Lung microvascular endothelial cell (primary cell): ENCODE measurements around the gene OLFM3. TPM values are rescaled to one million over a fixed set of nuclear protein-coding genes. Genes with fewer than 3 reads are reported as not detected.
A peak's percentile ranks its signal among the peaks of the same experiment; 100 is the strongest.

Experiments
- DNase-seq, 2 donors: peaks; one replicate each; pipeline versions ENCODE4 v3.0.0 to v3.0.0-alpha.2; 2010; ENCODE audit warnings: low read depth in 2 of 2
- total RNA-seq: library from RNA; depleted of rRNA; stranded (reverse); fragments of >200 nt; gene quantifications from 2 replicates; pipeline ENCODE4 v1.2.1, GENCODE V29; 2014

OLFM3 gene
- total RNA-seq = not detected in 2 replicates

DNA sequence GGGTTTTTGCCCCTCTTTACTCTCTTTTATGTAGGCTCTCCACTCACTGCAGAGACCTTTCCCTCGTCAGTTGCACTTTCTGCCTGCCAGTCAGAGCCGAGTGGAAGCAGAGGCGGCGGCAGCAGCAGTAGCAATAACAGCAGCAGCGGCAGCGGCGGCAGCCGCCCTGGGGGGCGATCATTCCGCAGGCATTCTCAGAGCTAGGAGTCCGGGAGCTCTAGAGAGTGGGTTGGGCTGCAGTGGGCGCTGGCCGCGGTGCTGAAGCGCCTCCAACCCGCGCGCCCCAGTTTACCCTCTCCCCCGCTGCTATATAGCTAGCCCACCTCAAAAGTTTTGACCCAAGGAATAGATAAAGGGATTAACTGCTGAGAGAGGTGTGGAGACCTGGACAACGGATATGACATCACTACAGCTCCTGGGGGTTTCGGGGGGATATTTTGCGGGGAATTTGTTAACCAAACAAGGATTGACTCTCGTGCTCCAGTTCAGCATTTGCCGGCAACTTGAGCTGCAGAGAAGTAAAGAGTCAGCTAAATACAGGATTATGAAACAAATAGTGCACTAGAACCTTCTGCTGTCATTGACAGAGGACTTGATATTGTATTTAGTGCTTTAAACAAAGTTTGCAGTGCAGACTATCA, at the start of gene OLFM3:
Gene OLFM3 (minus strand): TSS at position 102 of the 641 bp plus-strand sequence.
- DNase-seq = peak; percentile 5 to 8

DNA sequence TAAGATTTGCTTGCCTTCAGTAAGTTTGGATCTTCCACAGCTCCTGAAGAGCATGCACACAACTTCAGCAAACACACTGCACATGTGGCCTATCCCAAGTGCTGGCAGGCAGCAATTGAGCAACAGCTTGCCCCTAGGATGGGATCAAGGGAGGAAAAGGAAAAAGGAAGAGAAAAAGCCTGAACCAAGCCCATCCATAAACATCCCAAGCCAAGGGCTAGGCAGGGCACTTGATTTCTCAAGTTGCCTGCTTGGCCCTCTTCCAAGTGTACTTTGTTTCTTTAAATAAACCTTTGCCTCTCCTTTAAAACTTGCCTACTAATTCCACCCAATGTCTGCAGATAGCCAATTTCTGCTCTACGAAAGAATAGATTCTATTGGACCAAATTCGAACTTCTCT, 49.0 kb upstream of the OLFM3 start:
- DNase-seq = no peak

DNA sequence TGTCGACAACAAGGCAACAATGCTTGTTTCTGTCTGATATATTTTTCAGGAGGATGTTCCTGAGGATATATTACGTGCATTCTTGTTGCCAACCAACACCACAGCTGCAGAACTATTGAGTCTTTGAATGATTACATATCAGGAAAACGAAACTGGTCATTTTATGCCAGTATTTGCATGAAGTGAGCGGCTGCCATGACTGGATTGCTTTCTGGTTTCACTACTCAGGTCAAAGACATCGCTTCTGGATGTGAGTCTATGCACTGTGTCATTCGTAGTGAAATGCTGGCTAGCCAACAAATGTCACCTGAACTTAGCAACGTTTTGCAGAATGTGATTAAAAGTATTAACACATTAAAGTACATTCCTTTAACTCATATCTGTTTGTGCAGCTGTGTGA, 35.8 kb upstream of the OLFM3 start:
- DNase-seq = no peak

DNA sequence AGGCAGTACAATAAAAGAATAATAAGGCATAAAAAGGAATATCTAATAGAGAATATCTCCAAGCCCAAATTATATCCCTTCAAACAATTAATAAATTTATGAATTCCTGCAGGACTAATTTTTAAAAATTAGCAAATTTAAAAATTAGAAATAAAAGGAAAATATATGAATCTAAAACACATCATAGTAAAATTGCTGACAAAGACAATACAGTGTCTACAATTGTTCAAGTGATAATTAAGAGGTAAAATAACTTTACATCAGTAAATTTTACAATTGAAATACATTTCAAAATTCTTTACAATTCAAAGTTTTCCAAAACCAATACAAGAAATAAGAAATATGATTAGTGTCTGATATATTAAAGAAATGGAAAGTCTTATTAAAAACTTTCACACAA, 22.8 kb upstream of the OLFM3 start:
- DNase-seq = no peak

DNA sequence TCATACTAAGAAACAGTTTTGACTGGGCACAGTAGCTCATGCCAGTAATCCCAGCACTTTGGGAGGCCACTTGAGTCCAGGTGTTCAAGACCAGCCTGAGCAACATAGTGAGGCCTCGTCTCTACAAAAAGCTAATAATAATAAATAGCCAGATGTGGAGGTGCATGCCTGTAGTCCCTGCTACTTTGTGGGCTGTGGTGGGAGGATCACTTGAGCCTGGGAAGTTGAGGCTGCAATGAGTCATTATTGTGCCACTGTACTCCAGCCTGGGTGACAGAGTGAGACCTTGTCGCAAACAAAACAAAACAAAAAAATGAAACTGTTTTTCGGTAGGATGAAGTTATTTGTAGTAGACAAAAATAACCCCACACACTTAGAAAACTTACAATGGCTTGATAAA, 19.0 kb upstream of the OLFM3 start:
- no peak for DNase-seq

DNA sequence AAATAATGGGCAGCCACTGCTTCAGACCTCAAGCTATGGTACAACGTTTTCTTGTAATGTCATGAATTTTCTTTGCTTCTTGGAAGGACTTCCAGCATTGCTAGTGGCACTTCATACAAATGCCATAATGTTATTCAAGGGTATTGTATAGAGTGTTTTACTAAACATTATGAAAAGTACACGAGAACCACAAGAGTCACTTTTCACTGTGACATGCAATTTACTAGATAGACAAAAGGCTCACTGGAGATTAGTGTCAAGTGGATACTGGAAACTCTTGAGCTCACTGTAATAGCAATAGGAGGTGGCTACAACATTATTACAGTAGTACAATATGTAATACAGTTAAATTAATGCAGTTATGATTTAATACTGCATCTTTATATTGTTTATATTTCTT, 5.3 kb upstream of the OLFM3 start:
- DNase-seq = no peak

DNA sequence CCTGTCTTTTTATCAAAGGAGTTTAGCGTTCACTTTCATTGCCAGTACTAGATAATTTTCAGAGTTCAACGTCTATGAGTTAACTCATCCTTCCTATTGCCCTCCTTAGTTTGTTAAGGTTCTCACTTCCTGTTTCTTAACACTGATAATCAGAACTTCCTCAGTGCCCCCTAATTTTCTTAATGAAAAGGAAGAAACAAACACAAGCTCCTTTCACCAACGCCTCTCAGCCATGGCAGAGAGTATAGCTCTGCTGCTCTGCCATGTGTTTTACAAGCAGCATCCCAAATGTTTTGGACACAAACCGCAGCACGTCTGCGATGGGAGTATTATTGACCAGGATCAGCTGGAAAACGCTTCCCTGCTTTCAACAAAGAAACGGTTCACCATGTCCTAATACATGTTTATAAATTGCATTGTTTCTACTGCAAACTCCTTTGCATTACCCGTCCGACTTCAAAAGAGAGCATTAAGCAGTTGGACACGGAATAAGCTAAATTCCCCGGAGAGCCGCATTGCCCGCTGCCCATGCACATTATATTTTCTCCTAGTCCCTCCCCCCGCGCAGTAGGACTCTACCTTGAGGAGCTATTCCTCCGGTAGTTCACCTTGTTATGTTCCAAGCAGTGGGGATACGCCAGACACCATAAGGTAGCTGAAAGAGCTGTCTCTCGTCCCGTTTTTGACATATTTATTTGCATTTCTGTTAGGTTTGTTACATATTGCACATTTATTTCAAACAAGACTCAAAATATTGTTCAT, 561 bp downstream of the OLFM3 start:
- DNase-seq = no peak

DNA sequence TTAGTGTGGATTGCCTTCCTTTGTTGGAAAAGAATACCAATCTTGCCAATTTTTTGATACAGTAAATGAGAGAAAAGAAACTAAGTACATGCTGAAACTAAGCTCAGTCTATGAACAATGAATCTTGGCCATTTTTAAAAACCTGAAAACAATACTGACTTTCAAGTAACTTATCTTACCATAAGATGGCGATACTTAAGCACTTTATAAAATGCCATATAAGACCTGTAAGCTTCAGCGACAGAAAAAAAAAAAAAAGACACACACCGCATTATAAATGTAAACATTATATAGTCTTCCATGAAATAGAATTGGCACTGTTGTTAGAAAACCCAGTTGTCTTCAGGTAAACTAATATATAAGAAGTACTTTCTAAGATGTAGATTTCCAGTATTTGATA, 3.0 kb downstream of the OLFM3 start:
- DNase-seq = no peak

DNA sequence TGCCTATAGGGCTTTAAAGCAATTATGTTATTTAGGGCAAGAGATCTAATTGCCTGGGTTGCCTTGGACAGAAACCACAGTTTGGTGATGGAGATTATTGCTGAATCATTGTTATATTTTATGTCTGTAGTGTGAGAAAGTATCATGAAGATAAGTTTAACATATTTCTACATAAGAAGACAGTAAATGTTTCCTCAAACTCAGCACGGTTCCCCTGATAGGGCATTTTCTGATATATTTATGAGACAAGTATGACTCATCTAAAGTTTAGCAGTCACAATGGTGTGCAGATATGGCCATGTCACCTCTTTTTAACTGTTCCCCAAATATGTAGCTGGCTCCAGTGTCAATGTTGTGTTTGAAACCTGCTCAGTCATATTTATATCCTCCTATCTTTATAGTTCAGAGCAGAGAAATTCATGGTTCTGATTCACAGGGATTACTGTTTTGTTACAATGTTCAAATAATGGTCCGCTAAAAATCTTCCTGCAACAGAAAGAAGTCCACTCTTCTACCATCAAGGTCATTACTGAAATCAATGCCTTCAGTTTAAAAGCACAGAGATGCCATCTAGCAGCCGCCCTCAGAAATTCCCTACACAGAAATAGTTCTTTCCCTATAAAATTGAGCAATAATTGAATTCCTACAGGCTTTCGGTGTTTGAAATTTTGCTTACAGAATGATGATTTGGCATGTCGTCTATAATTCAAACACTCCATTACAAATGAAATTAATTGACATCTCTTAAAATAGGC, 3.7 kb downstream of the OLFM3 start:
- DNase-seq = no peak

DNA sequence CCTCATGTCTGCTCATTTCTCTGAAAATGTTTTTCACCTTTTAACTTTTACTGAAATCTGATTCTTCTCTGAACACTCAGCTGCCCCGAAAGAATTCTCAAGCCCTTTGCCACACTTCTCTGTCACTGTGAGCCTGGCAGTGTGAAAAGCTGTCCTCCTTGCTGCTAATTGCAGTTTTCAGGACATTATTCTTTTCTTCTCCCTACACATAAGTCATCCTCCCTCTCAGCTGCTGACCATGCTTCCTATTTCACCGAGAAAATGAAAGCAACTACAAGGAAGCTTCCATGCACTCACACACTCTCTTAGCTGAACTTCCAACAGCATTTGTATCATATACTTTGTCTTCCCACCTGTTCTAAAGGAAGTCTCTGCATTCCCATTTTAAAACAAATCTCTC, 15.8 kb downstream of the OLFM3 start:
- no peak for DNase-seq

DNA sequence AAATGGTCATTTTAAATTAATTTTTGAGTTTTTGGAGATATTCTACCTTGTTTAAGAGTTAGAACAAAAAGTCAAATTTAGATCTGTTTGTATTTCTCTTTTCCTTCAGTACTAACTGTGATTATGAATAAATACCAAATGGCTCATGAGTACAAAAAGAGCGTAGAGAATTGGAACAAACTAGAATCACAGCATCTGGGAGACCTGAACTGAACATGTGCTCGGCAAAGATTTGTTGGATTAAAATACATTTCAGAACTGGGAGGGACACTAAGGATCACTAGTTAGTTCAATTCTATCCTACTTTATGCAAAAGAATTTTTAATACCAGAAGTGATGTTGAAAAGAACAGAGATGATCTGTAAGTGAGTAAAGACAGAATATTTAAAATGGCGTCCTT, 19.5 kb downstream of the OLFM3 start:
- no peak for DNase-seq

DNA sequence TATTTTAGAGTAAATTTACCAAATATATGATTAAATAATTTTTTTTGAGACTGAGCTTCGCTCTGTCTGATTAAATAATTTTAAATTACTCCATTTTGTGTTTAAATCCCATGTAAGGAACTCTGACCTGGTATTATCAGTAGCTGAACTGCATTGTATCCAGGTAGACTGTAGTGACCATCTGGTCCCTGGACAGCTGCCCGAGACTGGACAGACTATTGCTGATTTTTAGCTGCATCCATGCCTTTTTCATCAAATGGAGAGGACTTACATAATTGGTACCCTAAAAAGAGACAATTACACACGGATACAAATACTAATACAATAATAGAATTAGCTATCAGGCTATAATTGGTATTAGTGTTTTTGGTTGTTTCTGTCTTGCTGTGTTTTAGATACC, 20.6 kb downstream of the OLFM3 start:
- DNase-seq = no peak

DNA sequence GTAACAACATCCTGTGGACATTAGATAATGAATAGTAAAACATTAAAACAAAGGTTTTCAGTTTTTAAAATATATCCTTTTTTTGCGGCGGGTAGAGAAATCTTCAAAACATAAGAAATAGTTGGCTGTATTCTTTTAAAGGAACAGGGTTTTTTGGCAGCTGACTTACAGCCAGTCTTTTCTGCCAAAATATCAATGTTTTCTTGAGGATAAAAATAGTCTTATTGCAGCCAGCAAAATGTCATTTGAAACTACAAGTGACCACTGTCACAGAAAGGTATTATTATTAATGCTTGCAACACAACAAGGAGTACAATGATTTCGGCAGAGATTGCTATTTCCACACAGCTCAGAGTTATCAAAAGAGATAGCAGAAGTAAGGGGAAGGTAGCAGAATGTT, 21.4 kb downstream of the OLFM3 start:
- DNase-seq = no peak

DNA sequence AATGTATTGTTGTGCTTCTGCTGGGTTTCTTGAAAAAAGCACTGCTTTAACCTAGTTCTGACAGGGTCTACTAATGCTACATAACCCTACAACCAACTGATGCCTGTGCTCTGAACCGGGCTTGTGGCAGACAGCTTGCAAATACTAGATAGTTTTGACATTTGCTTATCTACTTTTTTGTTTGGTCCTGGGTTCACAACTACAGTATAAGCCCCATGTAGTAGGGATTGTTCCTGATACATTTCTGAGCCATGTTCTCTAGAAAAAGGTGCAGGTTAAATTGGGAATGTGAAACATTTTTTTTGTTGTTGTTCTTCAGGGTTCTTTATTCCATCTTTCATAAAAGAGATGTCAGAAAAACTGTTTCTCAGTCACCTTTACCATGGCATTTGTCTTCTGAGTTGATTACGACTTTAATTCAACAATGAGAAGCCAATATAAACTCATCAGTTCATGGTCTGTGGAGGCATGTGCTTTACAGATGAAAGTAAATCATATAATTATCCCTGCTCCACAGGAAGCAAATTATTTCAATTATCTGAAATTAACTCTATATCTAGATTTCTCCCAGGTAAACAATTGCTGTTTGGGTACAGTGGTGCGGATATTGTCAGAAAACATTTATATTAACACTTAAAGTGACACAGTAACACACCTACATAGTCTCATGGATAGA, 22.0 kb downstream of the OLFM3 start:
- no peak for DNase-seq

DNA sequence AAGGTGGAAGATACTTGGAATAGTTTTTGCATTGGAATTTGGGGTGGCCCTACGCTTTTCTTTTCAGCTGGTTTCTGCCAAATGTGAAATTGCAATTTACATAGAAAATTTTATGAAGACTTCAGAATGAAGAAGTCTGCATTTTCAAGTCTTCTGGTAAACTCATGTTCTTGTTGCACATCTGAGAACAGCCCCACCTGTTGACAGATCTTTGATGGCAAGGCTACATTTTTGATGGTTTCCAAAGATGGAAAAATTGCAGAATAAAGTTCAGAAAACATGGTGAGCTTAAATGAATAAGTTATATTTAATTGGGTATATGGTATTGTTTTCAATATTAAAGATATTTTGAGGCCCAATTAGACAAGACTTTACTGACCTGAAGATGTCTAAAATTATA, 25.4 kb downstream of the OLFM3 start:
- DNase-seq = no peak

DNA sequence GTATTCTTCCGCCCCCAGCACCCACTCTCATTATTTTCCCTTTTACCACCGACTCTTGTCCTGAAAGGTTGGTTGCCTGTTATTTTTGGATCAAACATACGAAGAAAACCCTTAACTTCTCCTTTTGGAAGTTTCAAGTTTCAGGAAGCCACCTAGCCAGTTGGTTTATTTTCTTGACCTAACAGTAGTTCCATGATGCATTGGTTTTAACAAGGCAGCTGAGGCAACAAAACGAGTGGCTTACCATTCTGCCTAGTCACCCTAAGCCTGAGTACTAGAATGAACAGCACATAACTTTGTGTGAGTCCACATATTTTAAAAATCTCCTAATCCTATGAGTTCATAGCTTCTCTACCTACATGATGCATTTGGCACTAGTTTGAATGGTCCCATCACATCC, 28.9 kb downstream of the OLFM3 start:
- DNase-seq = no peak

DNA sequence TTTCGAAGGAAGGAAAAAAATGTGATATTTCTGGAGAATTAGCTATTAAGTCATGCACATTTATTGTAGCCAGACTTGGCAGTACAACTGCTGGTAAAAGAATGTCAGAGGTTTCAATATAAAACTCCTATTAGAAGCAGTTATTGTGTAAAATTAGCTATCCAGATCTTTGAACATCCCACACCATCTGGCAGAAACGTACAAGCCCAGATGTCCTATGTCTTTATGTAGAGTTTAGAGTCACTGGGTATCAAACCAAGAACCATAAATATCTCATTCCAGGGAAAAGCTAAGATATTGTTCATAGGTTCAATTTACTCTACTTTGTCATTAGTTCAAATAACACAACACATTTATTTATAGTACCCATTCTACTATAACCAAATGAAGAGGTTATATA, 31.4 kb downstream of the OLFM3 start:
- no peak for DNase-seq

DNA sequence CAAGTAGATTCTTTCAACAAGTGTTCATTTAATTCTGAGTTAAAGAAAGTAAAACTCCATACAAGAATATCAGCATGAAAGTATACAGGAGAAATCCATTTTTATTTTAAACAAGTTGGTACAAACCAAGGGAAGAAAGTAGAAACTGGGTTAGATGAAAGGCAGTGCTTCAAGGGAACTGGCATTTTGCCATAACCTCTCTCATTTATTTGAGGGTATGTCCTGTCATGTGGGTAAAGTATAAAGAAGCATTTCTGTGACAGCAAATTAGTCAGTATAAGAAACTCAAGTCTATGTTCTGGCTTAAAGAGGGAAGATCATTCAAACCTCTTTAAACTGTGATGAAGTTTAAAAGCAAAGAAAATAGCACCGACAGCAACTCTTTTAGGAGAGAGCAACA, 32.0 kb downstream of the OLFM3 start:
- peak in 1 of 2 donors; percentile 0 for DNase-seq

DNA sequence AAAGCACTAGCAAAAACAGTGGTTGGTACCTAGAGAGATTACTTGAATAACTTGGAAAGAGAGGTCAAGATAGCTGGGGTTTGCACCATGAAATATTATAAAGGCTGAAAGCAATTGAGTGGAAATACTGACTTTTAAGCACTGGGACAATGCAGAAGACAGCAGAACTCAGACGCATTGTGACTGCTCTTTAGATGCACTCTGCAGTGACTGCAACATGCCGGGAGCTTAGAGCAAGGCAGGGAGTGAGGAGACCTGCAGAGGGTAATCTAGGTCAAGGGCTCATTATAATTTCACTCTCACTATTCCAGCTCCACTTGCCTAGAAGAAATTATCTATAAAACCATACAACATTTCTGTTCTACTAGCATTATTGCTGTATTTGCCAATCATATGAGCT, 36.6 kb downstream of the OLFM3 start:
- DNase-seq = no peak

DNA sequence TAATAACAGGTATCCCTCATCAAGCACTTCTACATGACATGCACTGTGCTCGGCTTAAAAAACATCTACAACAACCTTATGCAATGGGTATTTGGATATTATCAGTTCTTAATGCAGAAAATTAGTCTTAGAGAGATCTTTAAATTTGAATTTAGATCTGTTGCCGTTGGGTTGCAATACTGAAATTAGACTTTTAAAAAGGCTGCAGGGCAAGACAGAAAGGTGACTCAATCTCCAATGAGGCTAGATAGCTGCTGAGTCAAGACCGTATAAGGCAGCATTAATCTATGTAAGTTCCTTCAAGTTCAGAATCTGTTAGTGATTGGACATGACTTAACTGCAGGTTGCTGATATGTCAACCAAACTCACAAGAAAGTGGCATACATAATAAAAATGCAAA, 37.3 kb downstream of the OLFM3 start:
- DNase-seq = no peak

DNA sequence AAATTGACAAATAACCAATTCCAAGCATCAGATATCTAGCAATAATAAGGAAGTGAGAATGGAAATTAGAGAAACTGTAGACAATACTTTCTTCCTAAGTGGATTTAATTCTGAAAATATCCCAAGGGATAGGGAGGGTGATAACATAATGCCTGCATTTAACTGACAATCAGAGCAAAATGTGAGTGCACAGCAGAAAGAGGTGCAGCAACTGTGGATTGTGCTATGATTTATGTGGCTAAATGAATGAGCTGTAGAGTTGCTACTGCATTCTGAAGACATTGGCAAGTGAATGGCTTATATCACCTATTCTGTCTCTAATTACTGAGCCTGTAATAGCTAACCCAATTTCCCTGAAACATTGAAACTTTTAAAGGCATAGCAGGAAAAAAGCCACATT, 39.0 kb downstream of the OLFM3 start:
- DNase-seq = no peak

DNA sequence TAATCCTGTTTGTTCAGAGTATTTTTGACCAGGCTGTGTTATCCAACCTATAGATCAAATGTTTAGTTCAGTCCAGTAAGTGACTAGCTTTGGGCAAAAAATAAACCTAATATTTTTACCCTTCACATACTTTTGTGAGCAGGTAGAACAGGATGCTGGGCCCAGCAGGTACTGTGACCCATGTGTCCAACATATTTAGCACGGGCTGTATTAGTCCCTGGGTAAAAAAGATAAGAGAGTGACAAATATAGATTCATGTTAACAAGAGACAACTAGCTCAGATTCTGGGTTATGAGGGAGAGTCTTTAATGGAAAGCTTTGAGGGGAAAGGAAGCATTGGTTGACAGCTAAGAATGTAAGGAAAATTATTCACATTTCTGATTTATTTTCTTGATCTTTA, 43.1 kb downstream of the OLFM3 start:
- no peak for DNase-seq
